KBM-7 (cell line): Measurements from ENCODE around the gene FAM83C.
"Not testable (repeated sequence)": the region's sequence is repeated elsewhere in the genome, so short reads cannot be mapped to it uniquely, and the experiment has no call there.

Experiments used
- DNase-seq: peaks from one replicate; pipeline ENCODE4 v3.0.0-alpha.2; 2015
- in situ Hi-C: fragments of 300-500 bp; cut with MboI; formaldehyde crosslinking; loops from 2 replicates; pipeline ENCODE4 v1.14.3; 2020; ENCODE audit warnings: low sequenced_read_pairs, low pct_unique_long_range_greater_than_20kb, mixed read lengths

FAM83C gene

GRCh38 chr20:35274172-35275092 is 17.8 kb downstream of the FAM83C start:
- no peak for DNase-seq
- in situ Hi-C loops, result loop anchor here (25.0 kb wide), 1 partner anchor 437 kb away; the partner anchor contains the start of gene NCOA6

- in situ Hi-C loops, result loop anchor here (25.0 kb wide), 1 partner anchor 436 kb away; the partner anchor contains the start of gene NCOA6
- no peak for DNase-seq
Observed at GRCh38 chr20:35273449-35274171, 18.6 kb downstream of the FAM83C start.

- in situ Hi-C loops, result loop anchor here (25.0 kb wide), 1 partner anchor 435 kb away; the partner anchor contains the start of gene NCOA6
- DNase-seq, result no peak
Observed at GRCh38 chr20:35271904-35272303, 20.3 kb downstream of the FAM83C start.

GRCh38 chr20:35271073-35271882 is 20.9 kb downstream of the FAM83C start:
- in situ Hi-C loops, result loop anchor here (25.0 kb wide), 1 partner anchor 434 kb away; the partner anchor contains the start of gene NCOA6
- DNase-seq, result no peak

- in situ Hi-C loops, result loop anchor here (25.0 kb wide), 1 partner anchor 433 kb away; the partner anchor contains the start of gene NCOA6
Observed at GRCh38 chr20:35270021-35270902, 22.0 kb downstream of the FAM83C start.

GRCh38 chr20:35269055-35269781 is 23.0 kb downstream of the FAM83C start:
- in situ Hi-C loops, result loop anchor here (25.0 kb wide), 1 partner anchor 432 kb away; the partner anchor contains the start of gene NCOA6
- peak; percentile 69 for DNase-seq

More at GRCh38 chr20:35270021-35270902, 22.0 kb downstream of the FAM83C start:
- no peak for DNase-seq

- in situ Hi-C loops, result loop anchor here (25.0 kb wide), 1 partner anchor 430 kb away; the partner anchor contains the start of gene NCOA6
Observed at GRCh38 chr20:35267092-35267491, 25.1 kb downstream of the FAM83C start.

GRCh38 chr20:35264755-35265154 is 27.5 kb downstream of the FAM83C start:
- in situ Hi-C loops, result loop anchor here (25.0 kb wide), 1 partner anchor 427 kb away; the partner anchor contains the start of gene NCOA6
- peak; percentile 15 for DNase-seq

More at GRCh38 chr20:35267092-35267491, 25.1 kb downstream of the FAM83C start:
- no peak for DNase-seq

GRCh38 chr20:35263532-35264341 is 28.5 kb downstream of the FAM83C start:
- in situ Hi-C loops, result loop anchor here (25.0 kb wide), 1 partner anchor 426 kb away; the partner anchor contains the start of gene NCOA6
- DNase-seq, result no peak

GRCh38 chr20:35262731-35263531 is 29.3 kb downstream of the FAM83C start:
- not testable (repeated sequence) for DNase-seq
- in situ Hi-C loops, result loop anchor here (25.0 kb wide), 1 partner anchor 426 kb away; the partner anchor contains the start of gene NCOA6

- DNase-seq, result not testable (repeated sequence)
- in situ Hi-C loops, result loop anchor here (25.0 kb wide), 1 partner anchor 425 kb away; the partner anchor contains the start of gene NCOA6
Observed at GRCh38 chr20:35262321-35262720, 29.9 kb downstream of the FAM83C start.

- in situ Hi-C loops, result loop anchor here (25.0 kb wide), 1 partner anchor 423 kb away; the partner anchor contains the start of gene NCOA6
- DNase-seq, result no peak
Observed at GRCh38 chr20:35260426-35260825, 31.8 kb downstream of the FAM83C start.

- in situ Hi-C loops, result loop anchor here (25.0 kb wide), 1 partner anchor 420 kb away; the partner anchor contains the start of gene NCOA6
- no peak for DNase-seq
Observed at GRCh38 chr20:35257175-35257909, 34.9 kb downstream of the FAM83C start.

- DNase-seq, result no peak
- in situ Hi-C loops, result loop anchor here (25.0 kb wide), 1 partner anchor 417 kb away; the partner anchor contains the start of gene NCOA6
Observed at GRCh38 chr20:35254448-35254999, 37.7 kb downstream of the FAM83C start.
